ENCODE data around the gene PPFIBP1.

DNA sequence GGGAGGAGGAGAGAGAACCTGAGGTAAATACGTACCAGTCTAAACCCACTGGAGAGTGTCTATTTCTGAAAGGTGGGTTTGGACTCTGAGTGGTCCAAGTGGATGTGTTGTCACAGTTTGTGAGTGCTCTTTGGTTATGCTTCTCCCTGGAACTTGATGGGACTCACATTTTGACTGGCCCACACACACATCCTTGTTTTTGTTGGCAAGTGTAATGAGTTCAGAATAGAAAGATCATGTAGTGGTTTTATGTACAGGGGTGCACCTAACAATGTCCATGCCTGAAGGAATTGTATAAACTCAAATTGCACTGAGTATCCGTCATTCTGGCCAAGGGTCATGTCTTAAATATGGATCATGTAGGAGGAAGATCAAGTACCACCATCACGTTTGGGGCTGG lies 4.8 kb downstream of the PPFIBP1 start:
- TF ChIP-seq, protein P1, sequence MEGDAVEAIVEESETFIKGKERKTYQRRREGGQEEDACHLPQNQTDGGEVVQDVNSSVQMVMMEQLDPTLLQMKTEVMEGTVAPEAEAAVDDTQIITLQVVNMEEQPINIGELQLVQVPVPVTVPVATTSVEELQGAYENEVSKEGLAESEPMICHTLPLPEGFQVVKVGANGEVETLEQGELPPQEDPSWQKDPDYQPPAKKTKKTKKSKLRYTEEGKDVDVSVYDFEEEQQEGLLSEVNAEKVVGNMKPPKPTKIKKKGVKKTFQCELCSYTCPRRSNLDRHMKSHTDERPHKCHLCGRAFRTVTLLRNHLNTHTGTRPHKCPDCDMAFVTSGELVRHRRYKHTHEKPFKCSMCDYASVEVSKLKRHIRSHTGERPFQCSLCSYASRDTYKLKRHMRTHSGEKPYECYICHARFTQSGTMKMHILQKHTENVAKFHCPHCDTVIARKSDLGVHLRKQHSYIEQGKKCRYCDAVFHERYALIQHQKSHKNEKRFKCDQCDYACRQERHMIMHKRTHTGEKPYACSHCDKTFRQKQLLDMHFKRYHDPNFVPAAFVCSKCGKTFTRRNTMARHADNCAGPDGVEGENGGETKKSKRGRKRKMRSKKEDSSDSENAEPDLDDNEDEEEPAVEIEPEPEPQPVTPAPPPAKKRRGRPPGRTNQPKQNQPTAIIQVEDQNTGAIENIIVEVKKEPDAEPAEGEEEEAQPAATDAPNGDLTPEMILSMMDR (optimal IDR thresholded peaks at IDR 0.05 in 1 of 3, IDR thresholded peaks at IDR 0.05 in 1 of 3, conservative IDR thresholded peaks at IDR 0.05 in 1 of 3; ENCODE audit: extremely low read depth in 1 of 3, insufficient read depth in 2 of 3, low read length in 3 of 3): no peak
- no peak for TF ChIP-seq EZH2 (IDR thresholded peaks at IDR 0.05; ENCODE audit: low read length)
